ENCODE data around the gene GIPC2. TPM values are rescaled to one million over a fixed set of nuclear protein-coding genes. Genes with fewer than 3 reads are reported as not detected.

Gene GIPC2
- polyA plus RNA-seq, 4 donors = 1.2 to 18.7 (median 15.4) TPM

GRCh38 chr1:78035121-78035520, 10.6 kb upstream of the GIPC2 start:
- DNase-seq (ENCODE audit: low read depth in 4 of 4, low spot score in 3 of 4) = no peak

GRCh38 chr1:78036450-78036849, 9.3 kb upstream of the GIPC2 start:
- no peak for DNase-seq (ENCODE audit: low read depth in 4 of 4, low spot score in 3 of 4)

- no peak for DNase-seq (ENCODE audit: low read depth in 4 of 4, low spot score in 3 of 4)
These were observed 7.7 kb upstream of the GIPC2 start for GRCh38 chr1:78038071-78038470.

- DNase-seq (ENCODE audit: low read depth in 4 of 4, low spot score in 3 of 4) = no peak
These were observed 7.3 kb upstream of the GIPC2 start for GRCh38 chr1:78038491-78038939.

GRCh38 chr1:78040484-78041089, 5.2 kb upstream of the GIPC2 start:
- no peak for DNase-seq (ENCODE audit: low read depth in 4 of 4, low spot score in 3 of 4)

GRCh38 chr1:78043436-78043835, 2.3 kb upstream of the GIPC2 start:
- DNase-seq (ENCODE audit: low read depth in 4 of 4, low spot score in 3 of 4) = no peak

GRCh38 chr1:78044796-78045562, 787 bp upstream of the GIPC2 start:
- DNase-seq (ENCODE audit: low read depth in 4 of 4, low spot score in 3 of 4) = no peak

- no peak for DNase-seq (ENCODE audit: low read depth in 4 of 4, low spot score in 3 of 4)
These were observed 222 bp upstream of the GIPC2 start for GRCh38 chr1:78045563-78045925.

- no peak for DNase-seq (ENCODE audit: low read depth in 4 of 4, low spot score in 3 of 4)
These were observed 1.3 kb downstream of the GIPC2 start for GRCh38 chr1:78047106-78047505.

GRCh38 chr1:78047631-78048030, 1.9 kb downstream of the GIPC2 start:
- no peak for DNase-seq (ENCODE audit: low read depth in 4 of 4, low spot score in 3 of 4)

GRCh38 chr1:78048446-78048845, 2.7 kb downstream of the GIPC2 start:
- DNase-seq (ENCODE audit: low read depth in 4 of 4, low spot score in 3 of 4) = no peak

GRCh38 chr1:78049396-78049795, 3.6 kb downstream of the GIPC2 start:
- DNase-seq (ENCODE audit: low read depth in 4 of 4, low spot score in 3 of 4) = no peak

- DNase-seq (ENCODE audit: low read depth in 4 of 4, low spot score in 3 of 4) = no peak
These were observed 5.2 kb downstream of the GIPC2 start for GRCh38 chr1:78051005-78051404.

- DNase-seq (ENCODE audit: low read depth in 4 of 4, low spot score in 3 of 4) = no peak
These were observed 7.1 kb downstream of the GIPC2 start for GRCh38 chr1:78052685-78053405.

- DNase-seq (ENCODE audit: low read depth in 4 of 4, low spot score in 3 of 4) = no peak
These were observed 7.7 kb downstream of the GIPC2 start for GRCh38 chr1:78053498-78053897.

- DNase-seq (ENCODE audit: low read depth in 4 of 4, low spot score in 3 of 4) = no peak
These were observed 8.8 kb downstream of the GIPC2 start for GRCh38 chr1:78054559-78054958.

GRCh38 chr1:78054972-78055371, 9.2 kb downstream of the GIPC2 start:
- no peak for DNase-seq (ENCODE audit: low read depth in 4 of 4, low spot score in 3 of 4)

GRCh38 chr1:78055565-78056132, 9.9 kb downstream of the GIPC2 start:
- DNase-seq (ENCODE audit: low read depth in 4 of 4, low spot score in 3 of 4) = no peak

- DNase-seq (ENCODE audit: low read depth in 4 of 4, low spot score in 3 of 4) = no peak
These were observed 12.9 kb downstream of the GIPC2 start for GRCh38 chr1:78058670-78059069.

- DNase-seq (ENCODE audit: low read depth in 4 of 4, low spot score in 3 of 4) = no peak
These were observed 15.2 kb downstream of the GIPC2 start for GRCh38 chr1:78060857-78061563.
